Left lung (tissue), 10 donors: ENCODE data around the gene ZDHHC24. TPM values are rescaled to one million over a fixed set of nuclear protein-coding genes. Genes with fewer than 3 reads are reported as not detected.

Source experiments
- ATAC-seq: fragments of 200-7000 bp; cut with Tn5 transposase; one replicate; pipeline ENCODE4 v1.9.1; 2020; ENCODE audit warnings: moderate library complexity
- DNase-seq, 4 donors: peaks; one replicate each; pipeline ENCODE4 v3.0.0-alpha.2; 2013 to 2020
- H3K27ac ChIP-seq, 2 donors: fragments of 200-600 bp; sonication (generic) in 1 of 2; one replicate each; pipeline versions ENCODE4 v1.5.0 to v1.8.0; 2020 to 2021
- H3K27me3 ChIP-seq, 2 donors: fragments of 200-600 bp; sonication (generic) in 1 of 2; one replicate each; pipeline versions ENCODE4 v1.5.0 to v1.8.0; 2020 to 2021
- H3K36me3 ChIP-seq, 2 donors: fragments of 200-600 bp; sonication (generic) in 1 of 2; one replicate each; pipeline versions ENCODE4 v1.5.0 to v1.8.0; 2020 to 2021
- H3K4me1 ChIP-seq, 2 donors: fragments of 200-600 bp; one replicate each; pipeline ENCODE4 v1.8.0; 2021
- H3K4me3 ChIP-seq, 2 donors: fragments of 200-600 bp; sonication (generic) in 1 of 2; one replicate each; pipeline versions ENCODE4 v1.5.0 to v1.8.0; 2020 to 2021; ENCODE audit warnings: mild to moderate bottlenecking in 1 of 2
- H3K9me3 ChIP-seq, 2 donors: fragments of 200-600 bp; sonication (generic) in 1 of 2; one replicate each; pipeline versions ENCODE4 v1.5.0 to v1.8.0; 2020 to 2021
- intact Hi-C, 2 donors: fragments of 100-400 bp; cut with DNase I; formaldehyde crosslinking; loops; one replicate each; pipeline versions ENCODE4 v1.11.2 to v1.14.2; 2022
- polyA plus RNA-seq, 6 donors: library from polyadenylated mRNA; unstranded; fragments of 120-200 nt; gene quantifications; one replicate each; pipeline ENCODE4 v1.2.1, GENCODE V29; 2013; ENCODE audit not compliant: insufficient read length in 6 of 6
- total RNA-seq, 2 donors: library from RNA; stranded (reverse); fragmentation: NEBNext Ultra II Directional; extraction: Animal tissue kit (Norgen Biotek cat#: 25700); gene quantifications; one replicate each; pipeline ENCODE4 v1.2.1, GENCODE V29; 2021
- TF ChIP-seq, protein P1 (sequence below), 2 donors: fragments of 200-600 bp; sonication (generic) in 1 of 2; IDR thresholded peaks; one replicate each; pipeline versions ENCODE4 v1.5.0 to v1.8.0; 2021; ENCODE audit warnings: antibody characterized with exemption in 2 of 2
- donor health status: DM: no; HTN: yes; CAD: no.
- donor health status: DM: no; HTN: no; CAD: no.

The ZDHHC24 gene
- total and polyA plus RNA-seq, 8 donors = 4.7 to 17.0 (median 5.8) TPM

GRCh38 chr11:66569076-66569475 lies 23.2 kb upstream of the ZDHHC24 start:
- Histone ChIP-seq H3K4me3 (no peak overlapping the region), H3K4me1 (peaks cover 0 to 15% of the 10 kb centered on the region in 2 donors), H3K27ac (no peak overlapping the region), H3K27me3 (peaks cover 0 to 24% of the 10 kb centered on the region in 2 donors), H3K36me3 (no peaks in the 10 kb centered on the region), H3K9me3 (no peaks in the 10 kb centered on the region)
- intact Hi-C loops = no loop called here
- TF ChIP-seq, protein P1, sequence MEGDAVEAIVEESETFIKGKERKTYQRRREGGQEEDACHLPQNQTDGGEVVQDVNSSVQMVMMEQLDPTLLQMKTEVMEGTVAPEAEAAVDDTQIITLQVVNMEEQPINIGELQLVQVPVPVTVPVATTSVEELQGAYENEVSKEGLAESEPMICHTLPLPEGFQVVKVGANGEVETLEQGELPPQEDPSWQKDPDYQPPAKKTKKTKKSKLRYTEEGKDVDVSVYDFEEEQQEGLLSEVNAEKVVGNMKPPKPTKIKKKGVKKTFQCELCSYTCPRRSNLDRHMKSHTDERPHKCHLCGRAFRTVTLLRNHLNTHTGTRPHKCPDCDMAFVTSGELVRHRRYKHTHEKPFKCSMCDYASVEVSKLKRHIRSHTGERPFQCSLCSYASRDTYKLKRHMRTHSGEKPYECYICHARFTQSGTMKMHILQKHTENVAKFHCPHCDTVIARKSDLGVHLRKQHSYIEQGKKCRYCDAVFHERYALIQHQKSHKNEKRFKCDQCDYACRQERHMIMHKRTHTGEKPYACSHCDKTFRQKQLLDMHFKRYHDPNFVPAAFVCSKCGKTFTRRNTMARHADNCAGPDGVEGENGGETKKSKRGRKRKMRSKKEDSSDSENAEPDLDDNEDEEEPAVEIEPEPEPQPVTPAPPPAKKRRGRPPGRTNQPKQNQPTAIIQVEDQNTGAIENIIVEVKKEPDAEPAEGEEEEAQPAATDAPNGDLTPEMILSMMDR (IDR thresholded peaks at IDR 0.05) = no peak
- no peak for ATAC-seq
- DNase-seq = no peak

- Histone ChIP-seq H3K36me3 (no peaks in the 10 kb centered on the region), H3K27ac (no peak within 1 kb of the TSS), H3K27me3 (peaks cover 0 to 24% of the 10 kb centered on the region in 2 donors), H3K4me1 (peaks cover 0 to 15% of the 10 kb centered on the region in 2 donors), H3K9me3 (no peaks in the 10 kb centered on the region), H3K4me3 (peak within 1 kb of the TSS; percentile 57 to 60)
- peak; percentile 64 to 96 (median 83) for DNase-seq
- peak; percentile 98 for ATAC-seq
- intact Hi-C loops = no loop called here
- TF ChIP-seq, protein P1 (IDR thresholded peaks at IDR 0.05) = no peak
Observed at GRCh38 chr11:66568124-66568916, 22.5 kb upstream of the ZDHHC24 start, which contains the start of gene CTSF. Gene CTSF, minus strand, starts transcription at chr11:66568606. Its CDS starts 120 bp downstream, at chr11:66568486.

DNA sequence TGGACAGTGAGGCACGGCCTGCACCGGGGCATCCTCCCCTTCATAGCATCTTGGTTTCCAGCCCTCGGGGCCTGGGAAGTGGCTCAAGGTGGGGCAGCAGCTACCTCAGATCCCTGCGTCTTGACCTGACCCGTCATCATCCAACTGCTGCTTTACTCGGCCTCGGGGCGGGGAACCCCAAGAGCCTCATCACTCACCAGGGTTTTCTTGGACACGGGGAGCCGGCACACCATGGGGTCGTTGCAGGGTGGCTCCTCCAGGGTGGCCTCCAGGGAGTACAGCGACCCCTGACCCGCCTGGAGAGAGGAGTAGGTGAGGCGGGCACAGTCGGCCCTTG lies 21.9 kb upstream of the ZDHHC24 start:
- Histone ChIP-seq H3K4me3 (peak overlapping the region; percentile 57 to 60), H3K36me3 (no peaks in the 10 kb centered on the region), H3K9me3 (no peaks in the 10 kb centered on the region), H3K27ac (no peak overlapping the region), H3K4me1 (peaks cover 0 to 15% of the 10 kb centered on the region in 2 donors), H3K27me3 (peaks cover 0 to 24% of the 10 kb centered on the region in 2 donors)
- DNase-seq (no peak), ATAC-seq (no peak)
- TF ChIP-seq, protein P1 (IDR thresholded peaks at IDR 0.05) = no peak
- intact Hi-C loops = no loop called here

DNA sequence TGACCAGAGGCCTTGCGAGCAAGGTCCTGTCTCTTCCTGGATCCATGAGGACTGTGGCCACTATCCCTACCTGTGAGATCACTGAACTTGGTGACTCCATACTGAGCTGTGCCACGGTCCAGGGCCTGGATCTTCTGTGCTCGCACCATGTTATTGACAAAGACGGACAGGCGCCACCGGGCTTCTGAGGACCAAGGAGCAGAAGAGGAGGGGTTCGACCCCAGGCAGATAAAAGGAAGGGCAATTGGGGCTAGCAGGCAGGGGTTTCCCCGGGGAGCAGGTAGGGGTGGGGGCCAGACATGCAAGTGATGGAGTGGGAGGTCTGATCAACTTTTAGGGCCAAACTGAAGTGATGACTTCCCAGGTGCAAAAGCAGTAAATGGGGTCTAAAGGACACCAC lies 20.4 kb upstream of the ZDHHC24 start:
- ATAC-seq (no peak), DNase-seq (peak in 1 of 4 donors; percentile 60)
- Histone ChIP-seq H3K9me3 (no peaks in the 10 kb centered on the region), H3K27me3 (peaks cover 0 to 24% of the 10 kb centered on the region in 2 donors), H3K36me3 (no peaks in the 10 kb centered on the region), H3K27ac (no peak overlapping the region), H3K4me3 (no peak overlapping the region), H3K4me1 (peaks cover 0 to 15% of the 10 kb centered on the region in 2 donors)
- intact Hi-C loops = no loop called here
- TF ChIP-seq, protein P1 (IDR thresholded peaks at IDR 0.05) = no peak

DNA sequence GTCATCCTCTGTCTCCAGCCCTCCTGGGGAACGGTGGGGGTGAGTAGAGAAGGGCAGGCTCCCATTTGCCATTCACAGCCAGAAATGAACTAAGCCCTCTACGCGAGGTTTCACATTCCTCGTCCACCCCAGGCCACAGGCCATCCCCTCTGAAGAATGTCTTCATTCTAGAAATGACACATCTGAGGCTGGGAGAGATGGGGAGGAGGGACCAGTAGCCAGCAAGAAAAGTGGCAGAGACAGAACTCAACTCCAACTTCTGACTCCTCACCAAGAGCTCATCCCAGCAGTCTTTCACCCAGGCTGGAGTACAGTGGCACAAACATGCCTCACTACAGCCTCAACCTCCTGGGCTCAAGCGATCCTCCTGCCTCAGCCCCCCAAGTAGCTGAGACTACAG lies 19.1 kb upstream of the ZDHHC24 start:
- Histone ChIP-seq H3K27ac (no peak overlapping the region), H3K4me3 (no peak overlapping the region), H3K9me3 (no peaks in the 10 kb centered on the region), H3K36me3 (no peaks in the 10 kb centered on the region), H3K27me3 (peaks cover 0 to 24% of the 10 kb centered on the region in 2 donors), H3K4me1 (peaks cover 0 to 15% of the 10 kb centered on the region in 2 donors)
- TF ChIP-seq, protein P1 (IDR thresholded peaks at IDR 0.05) = no peak
- intact Hi-C loops = no loop called here
- DNase-seq (no peak), ATAC-seq (no peak)
